Body of pancreas (tissue), 4 donors: ENCODE measurements around the gene GPR107.

Source experiments
- CTCF ChIP-seq, 7 experiments: fragments of 450-650 bp in 4 of 7; fragments of 200-600 bp in 3 of 7; sonication (generic) in 3 of 7; IDR thresholded peaks; one replicate each; pipeline ENCODE4 v1.5.1; 2016 to 2019; ENCODE audit warnings: antibody characterized with exemption in 7 of 7
- POLR2A ChIP-seq, 3 donors: fragments of 450-650 bp; IDR thresholded peaks; one replicate each; pipeline ENCODE4 v1.6.1; 2016; ENCODE audit warnings: antibody characterized with exemption in 3 of 3, mild to moderate bottlenecking in 2 of 3

GRCh38 chr9:130175355-130175754, 121.6 kb downstream of the GPR107 start:
- TF ChIP-seq CTCF (IDR thresholded peaks at IDR 0.05) (no peak), POLR2A (IDR thresholded peaks at IDR 0.05) (no peak)
